ENCODE data around the gene SND1. TPM values are rescaled to one million over a fixed set of nuclear protein-coding genes. Genes with fewer than 3 reads are reported as not detected.

Gene SND1
- total and polyA plus RNA-seq, 4 donors = 59.4 to 214 (median 84.1) TPM

GRCh38 chr7:127920787-127921438 is 268.9 kb downstream of the SND1 start:
- WGBS = 89% methylated on average over 2 of the region's 2 CpGs
- Histone ChIP-seq H3K4me1 (ENCODE audit: control insufficient read depth in 4 of 4, insufficient read depth in 4 of 4, low read length in 3 of 4) (peaks cover 0 to 2% (median 0%) of the 10 kb centered on the region in 4 donors), H3K36me3 (ENCODE audit: control insufficient read depth in 4 of 4, insufficient read depth in 3 of 4, low read depth in 1 of 4, low read length in 3 of 4) (peaks cover 0 to 2% (median 0%) of the 10 kb centered on the region in 4 donors), H3K4me3 (ENCODE audit: low read depth in 1 of 3, low read length in 3 of 3) (no peak overlapping the region), H3K27me3 (ENCODE audit: control insufficient read depth in 4 of 4, insufficient read depth in 4 of 4, low read length in 3 of 4) (no peaks in the 10 kb centered on the region), H3K27ac (ENCODE audit: low read depth in 1 of 2, low read length in 2 of 2) (no peak overlapping the region), H3K9me3 (ENCODE audit: control insufficient read depth in 4 of 4, low read length in 3 of 4) (no peaks in the 10 kb centered on the region), H3K9ac (ENCODE audit: low read depth in 1 of 2, low read length in 2 of 2) (no peak overlapping the region)
- no peak for DNase-seq (ENCODE audit: low spot score)
- TF ChIP-seq ATF3 (IDR thresholded peaks at IDR 0.05) (no peak), HNF4G (IDR thresholded peaks at IDR 0.05) (no peak), TAF1 (conservative IDR thresholded peaks at IDR 0.05) (no peak), HNF4A (conservative IDR thresholded peaks at IDR 0.05) (no peak), REST (IDR thresholded peaks at IDR 0.05) (no peak), RXRA (IDR thresholded peaks at IDR 0.05) (no peak), GABPA (IDR thresholded peaks at IDR 0.05 in 1 of 2, conservative IDR thresholded peaks at IDR 0.05 in 1 of 2) (no peak), FOXA1 (IDR thresholded peaks at IDR 0.05) (no peak), FOXA2 (IDR thresholded peaks at IDR 0.05) (no peak), EGR1 (IDR thresholded peaks at IDR 0.05; ENCODE audit: low read depth in 2 of 2) (no peak)

GRCh38 chr7:127922656-127923055 is 270.7 kb downstream of the SND1 start:
- H3K27ac ChIP-seq (ENCODE audit: low read depth in 1 of 2, low read length in 2 of 2) = no peak overlapping the region
- H3K4me3 ChIP-seq (ENCODE audit: low read depth in 1 of 3, low read length in 3 of 3) = no peak overlapping the region
- TF ChIP-seq CTCF (IDR thresholded peaks at IDR 0.05; ENCODE audit: low read depth, low read length, missing input control) = no peak
- TF ChIP-seq ZBTB33 (IDR thresholded peaks at IDR 0.05) = no peak
- TF ChIP-seq SP1 (IDR thresholded peaks at IDR 0.05) = no peak
- no peak for TF ChIP-seq YY1 (IDR thresholded peaks at IDR 0.05)
- no peak for TF ChIP-seq NR2F2 (IDR thresholded peaks at IDR 0.05)
- TF ChIP-seq JUND (IDR thresholded peaks at IDR 0.05) = no peak
- TF ChIP-seq TAF1 (conservative IDR thresholded peaks at IDR 0.05) = no peak
- no peak for TF ChIP-seq REST (IDR thresholded peaks at IDR 0.05)
- TF ChIP-seq GABPA (IDR thresholded peaks at IDR 0.05 in 1 of 2, conservative IDR thresholded peaks at IDR 0.05 in 1 of 2) = no peak
- TF ChIP-seq EGR1 (IDR thresholded peaks at IDR 0.05; ENCODE audit: low read depth in 2 of 2) = no peak
- no peak for TF ChIP-seq FOXA1 (IDR thresholded peaks at IDR 0.05)
- TF ChIP-seq ATF3 (IDR thresholded peaks at IDR 0.05) = no peak
- TF ChIP-seq MAX (IDR thresholded peaks at IDR 0.05) = no peak
- no peak for TF ChIP-seq RXRA (IDR thresholded peaks at IDR 0.05)
- no peak for TF ChIP-seq HNF4G (IDR thresholded peaks at IDR 0.05)
- TF ChIP-seq FOXA2 (IDR thresholded peaks at IDR 0.05) = no peak
- TF ChIP-seq RAD21 (IDR thresholded peaks at IDR 0.05) = no peak
- no peak for TF ChIP-seq HNF4A (conservative IDR thresholded peaks at IDR 0.05)
- no peaks in the 10 kb centered on the region for H3K27me3 ChIP-seq (ENCODE audit: control insufficient read depth in 4 of 4, insufficient read depth in 4 of 4, low read length in 3 of 4)
- 98% methylated on average over 1 of the region's 1 CpG for WGBS
- H3K36me3 ChIP-seq (ENCODE audit: control insufficient read depth in 4 of 4, insufficient read depth in 3 of 4, low read depth in 1 of 4, low read length in 3 of 4) = peaks cover 0 to 2% (median 0%) of the 10 kb centered on the region in 4 donors
- no peak for DNase-seq (ENCODE audit: low spot score)
- no peak overlapping the region for H3K9ac ChIP-seq (ENCODE audit: low read depth in 1 of 2, low read length in 2 of 2)
- peaks cover 0 to 3% (median 1%) of the 10 kb centered on the region in 4 donors for H3K4me1 ChIP-seq (ENCODE audit: control insufficient read depth in 4 of 4, insufficient read depth in 4 of 4, low read length in 3 of 4)
- no peaks in the 10 kb centered on the region for H3K9me3 ChIP-seq (ENCODE audit: control insufficient read depth in 4 of 4, low read length in 3 of 4)

All from liver (tissue), 9 donors.